Frontal cortex (tissue), 4 donors: ENCODE results near the gene LCA5. TPM values are rescaled to one million over a fixed set of nuclear protein-coding genes. Genes with fewer than 3 reads are reported as not detected.
A peak's percentile ranks its signal among the peaks of the same experiment; 100 is the strongest.
"Not testable (repeated sequence)": the region's sequence is repeated elsewhere in the genome, so short reads cannot be mapped to it uniquely, and the experiment has no call there.

Source experiments
- DNase-seq, 2 donors: peaks; one replicate each; pipeline ENCODE4 v3.0.0; 2012; ENCODE audit warnings: low spot score in 2 of 2
- FAIRE-seq: peaks from 2 replicates; lab custom pipeline; 2012; peaks lifted over from hg19 to GRCh38; lab: Jason Lieb, UNC
- total RNA-seq: library from RNA; depleted of rRNA; stranded (reverse); fragments of >200 nt; gene quantifications from one replicate; pipeline ENCODE4 v1.2.3, GENCODE V29; 2014
- donor health status: control.
- donor health status: control.
- donor health status: control.

LCA5 gene
- total RNA-seq, 1 donor from 2014 or later, result 14.3 TPM

- FAIRE-seq (no peak), DNase-seq (no peak)
Measured at GRCh38 chr6:79543411-79543810, 6.2 kb upstream of the LCA5 start.

DNA sequence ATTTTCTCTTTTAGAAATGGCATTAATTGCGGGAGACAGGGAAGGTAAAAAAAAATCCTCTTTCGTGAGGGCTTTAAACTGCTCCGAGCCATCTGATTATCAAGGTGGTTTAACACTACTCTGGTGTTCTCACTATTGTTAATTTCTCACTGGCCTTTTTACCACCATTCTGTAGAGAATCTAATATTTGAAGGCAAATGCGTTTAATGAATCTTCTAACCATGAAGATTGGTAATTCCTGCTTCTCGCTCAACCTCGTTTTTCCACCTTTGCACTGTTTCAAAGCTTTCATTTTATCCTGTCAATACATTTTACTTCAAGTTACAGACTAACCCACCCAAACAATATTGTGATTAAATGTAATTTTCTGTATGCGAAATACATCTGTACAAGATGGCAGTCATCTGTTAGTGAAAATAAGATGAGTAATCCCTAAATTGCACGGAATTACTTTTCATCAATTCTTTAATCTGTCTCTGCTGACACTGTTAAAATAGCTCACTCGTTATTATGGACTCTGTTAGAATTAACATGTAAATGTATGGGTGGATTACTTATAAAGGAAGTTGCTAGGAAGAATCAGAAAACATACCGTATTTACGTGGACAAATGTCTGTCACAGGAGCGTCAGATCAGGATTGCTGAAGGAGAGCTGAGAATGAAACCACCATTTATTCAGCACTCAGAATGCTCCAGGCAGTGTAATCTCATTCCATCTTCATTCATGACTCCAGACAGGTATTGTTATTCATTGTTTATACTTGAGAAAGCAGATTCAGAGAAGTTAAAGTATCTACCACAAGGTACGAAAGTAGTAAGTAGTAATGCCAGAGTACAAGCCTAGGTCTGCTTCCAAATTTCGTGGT is 1.1 kb upstream of the LCA5 start:
- FAIRE-seq (no peak), DNase-seq (no peak)

- FAIRE-seq (no peak), DNase-seq (peak in 1 of 2 donors; percentile 16)
Measured at GRCh38 chr6:79536585-79536953, 661 bp downstream of the LCA5 start.

DNA sequence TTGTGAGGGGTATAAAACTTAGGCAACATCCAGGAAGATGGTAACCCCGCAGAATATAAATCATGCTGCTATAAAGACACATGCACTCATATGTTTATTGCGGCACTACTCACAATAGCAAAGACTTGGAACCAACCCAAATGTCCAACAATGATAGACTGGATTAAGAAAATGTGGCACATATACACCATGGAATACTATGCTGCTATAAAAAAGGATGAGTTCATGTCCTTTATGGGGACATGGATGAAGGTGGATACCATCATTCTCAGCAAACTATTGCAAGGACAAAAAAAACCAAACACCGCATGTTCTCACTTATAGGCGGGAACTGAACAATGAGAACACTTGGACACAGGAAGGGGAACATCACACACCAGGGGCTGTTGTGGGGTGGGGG is 7.7 kb downstream of the LCA5 start:
- not testable (repeated sequence) for FAIRE-seq, DNase-seq

DNA sequence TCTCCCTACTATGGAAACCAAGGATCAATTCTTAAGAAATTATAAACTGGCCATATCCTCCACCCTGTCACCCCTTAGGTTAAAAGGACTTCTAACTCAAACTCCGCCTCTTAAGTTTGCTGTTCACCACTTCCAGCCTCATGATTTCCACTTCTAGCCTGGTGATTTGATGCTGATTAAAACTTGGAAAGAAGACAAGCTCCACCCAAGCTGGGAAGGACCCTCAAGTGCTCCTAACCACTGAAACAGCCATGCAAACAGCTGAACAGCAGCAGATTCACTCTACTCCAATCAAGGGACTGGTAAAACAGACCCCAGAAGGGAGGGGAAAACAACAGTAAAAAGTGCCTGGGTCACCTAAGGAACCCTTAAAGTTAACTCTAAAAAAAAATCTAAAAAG is 10.3 kb downstream of the LCA5 start:
- FAIRE-seq, result no peak
- no peak for DNase-seq

GRCh38 chr6:79525272-79526100 is 11.7 kb downstream of the LCA5 start:
- DNase-seq, result no peak
- FAIRE-seq, result no peak

GRCh38 chr6:79524065-79524464 is 13.2 kb downstream of the LCA5 start:
- FAIRE-seq (no peak), DNase-seq (no peak)

- FAIRE-seq (no peak), DNase-seq (no peak)
Measured at GRCh38 chr6:79522609-79523008, 14.6 kb downstream of the LCA5 start.

DNA sequence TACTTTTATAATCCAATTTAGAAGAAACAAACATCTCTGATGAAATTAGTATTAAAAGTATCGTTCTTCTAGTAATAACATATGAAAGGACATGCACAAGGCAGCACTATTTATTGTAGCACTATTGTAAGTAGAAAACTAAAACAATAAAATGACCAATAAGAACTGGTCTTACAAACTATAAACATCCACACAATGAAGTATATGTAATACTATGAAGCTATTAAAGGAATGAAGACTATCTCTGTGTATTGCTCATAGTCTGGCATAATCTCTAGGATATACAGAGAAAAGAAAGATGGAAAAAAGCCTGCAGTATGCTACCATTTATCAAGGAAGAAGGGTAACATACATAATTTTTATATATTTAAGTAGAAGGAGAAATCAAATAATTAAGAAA is 16.7 kb downstream of the LCA5 start:
- FAIRE-seq (peak; percentile 15), DNase-seq (no peak)

- DNase-seq (no peak), FAIRE-seq (no peak)
Measured at GRCh38 chr6:79518842-79519241, 18.4 kb downstream of the LCA5 start.

DNA sequence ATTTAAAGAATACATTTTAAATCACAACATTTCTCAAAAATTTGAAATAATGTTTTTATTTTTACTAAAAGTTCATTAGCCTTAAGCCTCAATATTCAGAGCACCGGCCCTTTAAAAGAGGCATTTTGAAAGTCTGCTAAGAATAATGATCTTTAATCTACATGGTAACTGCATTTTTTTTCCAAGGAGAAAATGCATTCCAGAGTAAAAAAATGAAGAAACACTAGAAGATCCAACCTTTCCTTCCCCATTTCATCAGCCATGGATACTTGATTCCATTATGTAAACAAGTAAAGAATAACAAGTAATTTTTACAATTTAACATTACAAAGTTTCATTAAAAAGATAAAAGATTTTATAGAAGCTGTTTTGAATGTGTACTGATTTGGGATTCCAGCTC is 21.8 kb downstream of the LCA5 start:
- DNase-seq, result no peak
- FAIRE-seq, result peak; percentile 60

- DNase-seq (no peak), FAIRE-seq (no peak)
Measured at GRCh38 chr6:79513111-79513510, 24.1 kb downstream of the LCA5 start.

- FAIRE-seq (no peak), DNase-seq (no peak)
Measured at GRCh38 chr6:79512014-79512413, 25.2 kb downstream of the LCA5 start.

DNA sequence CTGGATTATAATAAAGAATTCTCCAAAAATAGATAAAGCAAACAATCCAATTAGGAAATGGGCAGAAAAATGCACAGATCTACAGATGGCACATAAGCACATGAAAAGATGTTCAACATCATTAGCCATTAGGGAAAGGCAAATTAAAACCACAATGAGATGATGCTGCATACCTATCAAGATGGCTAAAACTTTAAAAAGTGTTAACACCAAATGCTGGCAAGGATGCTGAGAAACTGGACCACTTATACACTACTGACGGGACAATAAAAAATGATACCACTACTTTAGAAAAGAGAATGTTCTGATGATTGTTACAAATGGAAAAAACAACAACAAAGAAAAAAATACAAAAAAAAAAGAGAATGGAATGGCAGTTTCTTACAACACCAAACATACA is 26.5 kb downstream of the LCA5 start:
- FAIRE-seq (no peak), DNase-seq (no peak)

- FAIRE-seq, result no peak
- no peak for DNase-seq
Measured at GRCh38 chr6:79506251-79506650, 31.0 kb downstream of the LCA5 start.

DNA sequence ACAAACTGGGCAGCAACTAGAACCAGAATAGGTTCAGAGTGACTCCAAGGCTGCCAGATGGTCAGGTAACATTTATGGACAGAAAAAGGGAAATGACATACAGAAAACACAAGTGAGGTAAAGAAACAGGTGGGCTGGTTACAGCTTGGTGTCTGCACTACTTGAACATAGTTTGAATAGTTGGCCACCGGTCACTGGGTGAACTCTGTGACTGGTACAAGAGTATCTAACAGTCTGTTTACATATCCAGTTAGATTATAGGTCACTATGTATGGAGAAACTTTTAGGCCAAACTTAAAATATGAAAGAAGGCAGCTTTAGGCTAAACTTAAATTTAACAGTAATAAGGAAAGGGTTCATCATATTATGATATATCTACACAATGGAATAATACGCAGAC is 32.9 kb downstream of the LCA5 start:
- no peak for DNase-seq
- no peak for FAIRE-seq

- DNase-seq, result no peak
- no peak for FAIRE-seq
Measured at GRCh38 chr6:79498842-79499241, 38.4 kb downstream of the LCA5 start.

GRCh38 chr6:79495246-79495645 is 42.0 kb downstream of the LCA5 start:
- FAIRE-seq (no peak), DNase-seq (no peak)

GRCh38 chr6:79494841-79495240 is 42.4 kb downstream of the LCA5 start:
- FAIRE-seq, result no peak
- DNase-seq, result no peak

DNA sequence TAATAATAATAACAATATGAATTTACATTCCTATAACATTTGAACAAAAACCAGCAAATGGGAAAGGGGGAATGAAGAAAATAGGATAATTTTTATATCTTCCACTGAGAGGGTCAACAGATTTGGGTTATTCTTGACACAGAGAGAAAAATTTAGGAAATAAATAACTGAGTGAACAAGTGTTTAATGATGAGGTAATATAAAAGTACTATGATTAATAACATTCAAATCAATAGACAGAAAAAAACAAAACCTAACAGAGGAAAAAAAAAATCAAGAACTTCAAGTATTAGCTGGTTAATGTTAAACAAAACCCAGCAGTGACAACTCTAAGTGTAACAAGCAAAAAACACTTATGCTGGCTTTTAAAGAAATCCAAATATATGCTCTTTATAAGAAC is 66.5 kb downstream of the LCA5 start:
- no peak for DNase-seq
- FAIRE-seq, result no peak
